ENCODE results near the gene CEP68.
A peak's percentile ranks its signal among the peaks of the same experiment; 100 is the strongest.

- TF ChIP-seq CTCF (IDR thresholded peaks at IDR 0.05) (peak; percentile 8 to 48 (median 38)), POLR2A (IDR thresholded peaks at IDR 0.05) (peak; percentile 91 to 96)
Observed at GRCh38 chr2:65129826-65130663, 73.8 kb downstream of the CEP68 start, which contains the start of gene RAB1A.

Data from uterus (tissue), 2 donors.